PC-3 (cell line): ENCODE data around the gene CCSER1. TPM values are rescaled to one million over a fixed set of nuclear protein-coding genes. Genes with fewer than 3 reads are reported as not detected.

Experiments used
- ATAC-seq: fragments of 200-7000 bp; cut with Tn5 transposase; 2 replicates; pipeline ENCODE4 v1.9.1; 2020; ENCODE audit warnings: mild to moderate bottlenecking, moderate library complexity
- BruUV-seq: library from RNA; stranded (reverse); fragments of 400-500 nt; replicated peaks from 2 replicates; lab custom pipeline; 2021; lab: Mats Ljungman, UMichigan
- CTCF ChIA-PET: fragments of 300-600 bp; sonication (Branson Sonifier 250); formaldehyde crosslinking; loops from one replicate; lab custom pipeline; 2022; ENCODE audit warnings: antibody characterized with exemption; lab: Charles Lee
- POLR2A ChIA-PET: fragments of 300-600 bp; sonication (Branson Sonifier 250); formaldehyde crosslinking; loops from one replicate; lab custom pipeline; 2022; ENCODE audit warnings: antibody characterized with exemption; ENCODE audit not compliant: unreplicated experiment; lab: Charles Lee
- DNase-seq: peaks from one replicate; pipeline ENCODE4 v3.0.0-alpha.2; 2015
- H2AFZ ChIP-seq: fragments of 300-600 bp; sonication (generic); 2 replicates; pipeline ENCODE4 v1.6.0; 2016; ENCODE audit warnings: antibody characterized with exemption, low read length
- H3F3A ChIP-seq: fragments of 300-600 bp; sonication (generic); one replicate; pipeline ENCODE4 v1.6.0; 2017; ENCODE audit warnings: antibody characterized with exemption, low read length, control low read depth, mild to moderate bottlenecking; ENCODE audit not compliant: unreplicated experiment
- H3K27ac ChIP-seq: fragments of 300-600 bp; sonication (generic); 2 replicates; pipeline ENCODE4 v1.5.1; 2016; ENCODE audit warnings: mild to moderate bottlenecking, low read length
- H3K27me3 ChIP-seq: fragments of 300-600 bp; sonication (generic); 2 replicates; pipeline ENCODE4 v1.6.1; 2016; ENCODE audit warnings: low read length, mixed read lengths
- H3K36me3 ChIP-seq: fragments of 300-600 bp; sonication (generic); 2 replicates; pipeline ENCODE4 v1.6.1; 2016; ENCODE audit warnings: low read depth, mixed run types, low read length, mixed read lengths
- H3K4me1 ChIP-seq: fragments of 300-600 bp; sonication (generic); 2 replicates; pipeline ENCODE4 v1.5.1; 2016; ENCODE audit warnings: low read length; ENCODE audit not compliant: insufficient read depth
- H3K4me2 ChIP-seq: fragments of 300-600 bp; sonication (generic); 2 replicates; pipeline ENCODE4 v1.6.0; 2016; ENCODE audit warnings: low read length
- H3K4me3 ChIP-seq: fragments of 300-600 bp; sonication (generic); 2 replicates; pipeline ENCODE4 v1.5.1; 2016; ENCODE audit warnings: mild to moderate bottlenecking, low read length, mixed read lengths
- H3K79me2 ChIP-seq: fragments of 300-600 bp; sonication (generic); 2 replicates; pipeline ENCODE4 v1.6.1; 2017; ENCODE audit warnings: low read length, mixed read lengths
- H3K9ac ChIP-seq: fragments of 300-600 bp; sonication (generic); 2 replicates; pipeline ENCODE4 v1.6.0; 2016; ENCODE audit warnings: mild to moderate bottlenecking, low read length
- H3K9me2 ChIP-seq: fragments of 300-600 bp; sonication (generic); replicated peaks from 2 replicates; pipeline ENCODE4 v1.6.1; 2016; ENCODE audit warnings: mixed run types, low read length, mixed read lengths
- H3K9me3 ChIP-seq: fragments of 300-600 bp; sonication (generic); 2 replicates; pipeline ENCODE4 v1.6.1; 2016; ENCODE audit warnings: low read length, mixed read lengths
- H4K20me1 ChIP-seq: fragments of 300-600 bp; sonication (generic); 2 replicates; pipeline ENCODE4 v1.6.1; 2016; ENCODE audit warnings: low read length, mixed read lengths
- EZH2 ChIP-seq: fragments of 300-600 bp; sonication (generic); IDR thresholded peaks from one replicate; pipeline ENCODE4 v1.6.1; 2017; ENCODE audit warnings: antibody characterized with exemption, mild to moderate bottlenecking, low read length; ENCODE audit not compliant: unreplicated experiment
- EZH2phosphoT487 ChIP-seq: fragments of 300-600 bp; sonication (generic); IDR thresholded peaks from 2 replicates; pipeline ENCODE4 v1.6.1; 2018; ENCODE audit warnings: mild to moderate bottlenecking, antibody characterized with exemption, low read length, borderline replicate concordance
- intact Hi-C: fragments of 100-400 bp; cut with micrococcal nuclease; formaldehyde crosslinking; loops from 2 replicates; pipeline ENCODE4 v1.9.0; 2023
- total RNA-seq: library from RNA; depleted of rRNA; stranded (reverse); fragments of >200 nt; gene quantifications from 2 replicates; pipeline ENCODE4 v1.2.3, GENCODE V29; 2014
- TF ChIP-seq, protein P1 (sequence below): fragments of 300-600 bp; sonication (generic); conservative IDR thresholded peaks from 2 replicates; pipeline ENCODE4 v1.5.1; 2017; ENCODE audit warnings: antibody characterized with exemption, low read depth, mild to moderate bottlenecking, low read length

CCSER1 gene
- total RNA-seq, 1 experiment from 2014 or later = 6.0 TPM

DNA sequence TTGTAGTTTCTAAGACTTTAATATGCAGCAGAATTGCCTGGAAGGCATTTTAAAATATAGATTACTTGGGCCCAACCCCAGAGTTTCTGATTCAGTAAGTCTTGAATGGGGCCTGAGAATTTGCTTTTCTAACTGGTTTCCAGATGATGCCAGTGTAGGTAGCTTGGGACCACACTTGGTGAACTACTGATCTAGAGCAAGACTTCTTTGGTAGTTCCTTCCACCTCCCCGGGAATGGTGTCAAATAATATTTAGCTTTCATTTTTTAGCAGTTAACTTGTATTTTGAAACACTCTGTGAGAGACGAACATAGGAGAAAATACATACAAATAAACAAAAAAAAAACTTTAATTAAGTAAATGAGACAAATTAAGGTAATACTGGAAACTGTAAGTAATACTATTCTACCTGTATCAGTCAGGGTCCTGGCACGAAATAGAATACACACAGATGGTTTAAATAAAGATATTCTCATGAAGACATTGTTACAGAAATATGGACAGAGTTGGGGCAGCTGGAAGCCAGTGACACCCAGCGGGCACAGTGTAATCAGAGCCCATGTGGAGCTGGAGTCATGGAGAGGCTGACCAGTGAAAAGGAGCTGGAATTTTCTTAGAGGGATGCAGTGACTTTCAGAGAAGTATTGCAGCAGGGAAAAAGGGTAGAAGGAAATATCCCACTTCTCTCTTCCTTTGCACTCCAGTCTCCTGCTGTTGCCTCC, 905.7 kb downstream of the CCSER1 start:
- no peak overlapping the region for H3K9ac ChIP-seq
- H3K79me2 ChIP-seq = no peaks in the 10 kb centered on the region
- H3K4me3 ChIP-seq = no peak overlapping the region
- no peaks in the 10 kb centered on the region for H3F3A ChIP-seq
- ATAC-seq (no peak), DNase-seq (no peak)
- intact Hi-C loops = no loop called here
- ChIA-PET POLR2A (interaction anchor here (0.6 kb wide), 1 partner anchor 20 kb away, joined by 4 read pairs; no protein-coding TSS in a partner anchor), CTCF (no interaction called here)
- TF ChIP-seq, protein P1, sequence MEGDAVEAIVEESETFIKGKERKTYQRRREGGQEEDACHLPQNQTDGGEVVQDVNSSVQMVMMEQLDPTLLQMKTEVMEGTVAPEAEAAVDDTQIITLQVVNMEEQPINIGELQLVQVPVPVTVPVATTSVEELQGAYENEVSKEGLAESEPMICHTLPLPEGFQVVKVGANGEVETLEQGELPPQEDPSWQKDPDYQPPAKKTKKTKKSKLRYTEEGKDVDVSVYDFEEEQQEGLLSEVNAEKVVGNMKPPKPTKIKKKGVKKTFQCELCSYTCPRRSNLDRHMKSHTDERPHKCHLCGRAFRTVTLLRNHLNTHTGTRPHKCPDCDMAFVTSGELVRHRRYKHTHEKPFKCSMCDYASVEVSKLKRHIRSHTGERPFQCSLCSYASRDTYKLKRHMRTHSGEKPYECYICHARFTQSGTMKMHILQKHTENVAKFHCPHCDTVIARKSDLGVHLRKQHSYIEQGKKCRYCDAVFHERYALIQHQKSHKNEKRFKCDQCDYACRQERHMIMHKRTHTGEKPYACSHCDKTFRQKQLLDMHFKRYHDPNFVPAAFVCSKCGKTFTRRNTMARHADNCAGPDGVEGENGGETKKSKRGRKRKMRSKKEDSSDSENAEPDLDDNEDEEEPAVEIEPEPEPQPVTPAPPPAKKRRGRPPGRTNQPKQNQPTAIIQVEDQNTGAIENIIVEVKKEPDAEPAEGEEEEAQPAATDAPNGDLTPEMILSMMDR = no peak
- TF ChIP-seq EZH2 = no peak
- TF ChIP-seq EZH2phosphoT487 = no peak
- H3K4me2 ChIP-seq = no peak overlapping the region
- no peaks in the 10 kb centered on the region for H3K27me3 ChIP-seq
- no TSS peak for BruUV-seq
- H3K4me1 ChIP-seq = no peaks in the 10 kb centered on the region
- H3K9me3 ChIP-seq = no peaks in the 10 kb centered on the region
- no peaks in the 10 kb centered on the region for H4K20me1 ChIP-seq
- H3K36me3 ChIP-seq = no peaks in the 10 kb centered on the region
- no peaks in the 10 kb centered on the region for H3K9me2 ChIP-seq
- H2AFZ ChIP-seq = no peak overlapping the region
- no peak overlapping the region for H3K27ac ChIP-seq

- Histone ChIP-seq H3K4me1 (no peaks in the 10 kb centered on the region), H3F3A (no peaks in the 10 kb centered on the region), H3K9ac (no peak overlapping the region), H3K9me3 (no peaks in the 10 kb centered on the region), H3K9me2 (no peaks in the 10 kb centered on the region), H3K79me2 (no peaks in the 10 kb centered on the region), H3K4me3 (no peak overlapping the region), H4K20me1 (no peaks in the 10 kb centered on the region), H3K36me3 (no peaks in the 10 kb centered on the region), H2AFZ (no peak overlapping the region), H3K27ac (no peak overlapping the region), H3K4me2 (no peak overlapping the region), H3K27me3 (no peaks in the 10 kb centered on the region)
- DNase-seq = no peak
- ATAC-seq = no peak
- BruUV-seq = no TSS peak
- ChIA-PET POLR2A (no interaction called here), CTCF (no interaction called here)
- intact Hi-C loops = no loop called here
- no peak for TF ChIP-seq EZH2phosphoT487
- TF ChIP-seq EZH2 = no peak
- TF ChIP-seq, protein P1 = no peak
These were observed 908.1 kb downstream of the CCSER1 start for GRCh38 chr4:91035276-91035675.

DNA sequence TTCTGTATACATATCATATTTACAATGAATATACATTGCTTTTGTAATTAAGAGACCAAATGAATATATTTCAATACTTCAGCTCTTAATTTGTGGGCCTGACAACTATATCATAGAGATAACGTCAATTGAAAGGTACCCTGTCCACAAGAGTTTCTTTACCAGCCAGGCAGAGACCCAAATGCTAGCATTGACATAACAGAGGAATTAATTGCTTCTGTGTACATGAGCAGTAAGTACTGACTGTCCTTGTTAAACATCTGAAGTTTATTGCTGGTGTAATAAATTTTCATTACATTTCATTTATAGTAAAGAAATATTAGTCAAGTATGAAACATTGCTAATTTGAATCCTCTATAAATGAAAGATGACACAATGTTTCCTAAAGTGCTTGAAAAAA, 910.8 kb downstream of the CCSER1 start:
- Histone ChIP-seq H3K27ac (no peak overlapping the region), H3K9me2 (no peaks in the 10 kb centered on the region), H3F3A (no peaks in the 10 kb centered on the region), H4K20me1 (no peaks in the 10 kb centered on the region), H2AFZ (no peak overlapping the region), H3K36me3 (no peaks in the 10 kb centered on the region), H3K4me3 (no peak overlapping the region), H3K4me2 (no peak overlapping the region), H3K9me3 (no peaks in the 10 kb centered on the region), H3K9ac (no peak overlapping the region), H3K79me2 (no peaks in the 10 kb centered on the region), H3K27me3 (no peaks in the 10 kb centered on the region), H3K4me1 (no peaks in the 10 kb centered on the region)
- no TSS peak for BruUV-seq
- ChIA-PET CTCF (no interaction called here), POLR2A (no interaction called here)
- intact Hi-C loops = no loop called here
- no peak for TF ChIP-seq EZH2
- TF ChIP-seq EZH2phosphoT487 = no peak
- TF ChIP-seq, protein P1 = no peak
- ATAC-seq (peak; percentile 29; the same call in 1 of the 2 replicates), DNase-seq (no peak)
